HG03432 (cell line): ENCODE data around the gene CEP295NL.

ENCODE experiments used
- ATAC-seq: cut with Tn5 transposase; IDR thresholded peaks from one replicate; pipeline ENCODE4 v1.9.1; 2021; ENCODE audit warnings: mild to moderate bottlenecking, moderate library complexity; ENCODE audit not compliant: unreplicated experiment

The CEP295NL gene

DNA sequence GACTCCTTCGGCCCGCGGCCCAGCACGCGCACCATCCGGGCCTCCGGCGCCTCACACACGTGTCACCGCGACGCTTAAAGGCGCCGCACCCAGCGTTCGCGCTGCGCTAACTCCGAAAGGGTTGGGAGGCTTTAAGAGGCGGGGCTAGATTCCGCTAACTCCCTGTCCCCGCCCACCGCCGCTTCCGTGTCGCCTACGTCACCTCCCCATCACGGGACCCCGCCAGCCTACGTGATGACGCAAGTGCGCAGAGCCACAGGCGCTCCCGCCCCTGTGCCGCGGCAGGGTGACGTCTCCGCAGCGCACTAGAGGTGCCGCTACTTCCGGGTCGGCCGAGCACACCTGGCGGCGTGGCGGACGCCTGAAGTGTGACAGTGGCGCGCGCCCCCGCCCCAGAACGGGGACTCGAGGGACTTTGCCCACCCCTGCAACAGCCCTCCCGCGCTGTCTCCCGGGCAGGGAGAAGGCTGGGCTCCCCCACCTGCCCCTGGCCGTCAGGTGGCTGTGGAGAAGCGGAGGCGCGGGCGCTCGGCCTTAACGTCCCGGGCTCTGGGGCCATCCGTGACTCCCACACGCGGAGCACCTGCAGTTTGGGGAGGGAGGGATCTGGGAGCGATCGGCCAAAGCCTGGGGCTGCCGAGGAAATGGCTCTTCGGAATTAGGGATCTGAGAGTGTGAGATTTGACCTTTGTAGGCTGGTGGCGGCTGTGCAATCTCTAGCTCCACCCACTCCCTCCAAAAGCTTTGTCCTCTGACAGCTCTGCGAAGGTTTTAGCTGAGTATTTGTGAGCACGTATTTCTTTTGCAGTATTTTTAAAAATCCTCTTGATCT is 62.0 kb downstream of the CEP295NL start, which contains the start of gene USP36:
Gene USP36 (minus strand): TSS at position 35 of the 832 bp plus-strand sequence. CDS start 4,451 bp downstream, outside the sequence.
- peak; percentile 86 for ATAC-seq
